Adrenal gland (tissue), 5 donors: Measurements from ENCODE around the gene APOB.

Source experiments
- CTCF ChIP-seq, 6 experiments: fragments of 450-650 bp in 4 of 6; fragments of 200-600 bp in 2 of 6; sonication (generic) in 1 of 6; IDR thresholded peaks; 1 replicate in 5 of 6; 2 replicates in 1 of 6; pipeline versions ENCODE4 v1.5.1 to v1.8.0; 2016 to 2021; ENCODE audit warnings: antibody characterized with exemption in 6 of 6, mild to moderate bottlenecking in 2 of 6, moderate library complexity in 1 of 6
- POLR2A ChIP-seq, 2 donors: fragments of 450-650 bp; IDR thresholded peaks; one replicate each; pipeline ENCODE4 v1.6.1; 2017; ENCODE audit warnings: antibody characterized with exemption in 2 of 2, mild to moderate bottlenecking in 2 of 2, moderate library complexity in 1 of 2
- donor health status: DM: no; HTN: no; CAD: no.

GRCh38 chr2:21001225-21001946 is 42.5 kb downstream of the APOB start:
- TF ChIP-seq POLR2A (IDR thresholded peaks at IDR 0.05) (no peak), CTCF (IDR thresholded peaks at IDR 0.05) (no peak)
